ENCODE measurements around the gene MTHFD2.

Gene MTHFD2

DNA sequence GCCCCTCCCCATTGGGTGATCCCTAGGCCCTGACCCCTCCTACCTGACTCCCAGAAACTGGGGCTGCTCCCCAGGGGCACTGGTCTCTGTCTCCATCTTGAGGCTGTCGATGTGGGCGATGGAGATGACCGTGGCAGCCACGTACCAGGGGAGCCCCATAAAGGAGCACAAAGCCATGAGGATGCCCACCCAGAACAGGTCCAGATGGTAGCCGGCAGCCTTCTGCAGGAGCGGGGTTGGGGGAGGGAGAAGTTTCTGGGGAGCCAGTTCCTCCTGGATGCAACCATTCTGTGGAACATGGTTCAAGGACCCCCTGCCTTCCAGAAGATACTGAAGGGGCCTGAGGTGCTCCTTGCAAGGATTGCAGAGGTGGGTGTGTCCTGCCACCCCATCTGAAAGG lies 34.0 kb downstream of the MTHFD2 start:
- DNase-seq = no peak

DNA sequence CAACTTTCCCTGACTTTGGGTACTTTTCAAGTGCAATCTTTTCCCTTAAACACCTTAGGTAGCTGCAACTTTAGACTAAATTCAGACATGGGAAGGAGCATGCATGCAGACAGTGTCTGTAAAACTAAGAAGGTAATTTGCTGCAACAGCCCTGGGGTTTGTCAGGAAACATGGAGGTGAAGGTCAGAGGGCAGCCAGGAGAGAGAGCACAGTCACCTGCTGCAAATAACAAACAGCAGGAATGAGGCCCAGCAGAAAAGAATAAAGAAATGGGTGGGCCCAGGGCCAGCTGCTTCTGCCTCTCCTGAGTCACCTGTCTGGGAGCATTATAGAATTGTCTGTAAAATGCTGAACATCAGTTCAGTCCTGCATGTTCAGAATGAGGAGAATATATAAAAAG lies 35.2 kb downstream of the MTHFD2 start:
- no peak for DNase-seq

DNA sequence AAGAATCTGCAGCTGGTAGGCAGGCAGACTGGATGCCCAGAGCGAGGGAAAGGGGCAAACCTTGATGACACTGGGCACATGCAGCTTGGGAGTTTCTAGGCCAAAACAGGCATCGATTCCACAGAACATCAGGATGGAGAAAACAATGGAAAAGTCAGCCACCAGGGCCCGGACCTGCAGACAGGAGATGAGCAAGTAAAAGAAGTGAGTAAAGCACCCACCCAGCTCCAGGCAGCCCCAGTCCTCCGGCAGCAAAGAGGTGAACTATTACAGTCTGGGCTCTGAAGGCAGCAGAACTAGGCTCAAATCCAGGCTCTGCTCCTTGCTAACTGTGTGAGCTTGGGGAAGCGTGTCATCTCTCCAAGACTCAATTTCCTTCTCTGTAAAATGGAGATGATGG lies 36.6 kb downstream of the MTHFD2 start:
- DNase-seq = no peak

- no peak for DNase-seq
These were observed 40.5 kb downstream of the MTHFD2 start for GRCh38 chr2:74238879-74239278.

DNA sequence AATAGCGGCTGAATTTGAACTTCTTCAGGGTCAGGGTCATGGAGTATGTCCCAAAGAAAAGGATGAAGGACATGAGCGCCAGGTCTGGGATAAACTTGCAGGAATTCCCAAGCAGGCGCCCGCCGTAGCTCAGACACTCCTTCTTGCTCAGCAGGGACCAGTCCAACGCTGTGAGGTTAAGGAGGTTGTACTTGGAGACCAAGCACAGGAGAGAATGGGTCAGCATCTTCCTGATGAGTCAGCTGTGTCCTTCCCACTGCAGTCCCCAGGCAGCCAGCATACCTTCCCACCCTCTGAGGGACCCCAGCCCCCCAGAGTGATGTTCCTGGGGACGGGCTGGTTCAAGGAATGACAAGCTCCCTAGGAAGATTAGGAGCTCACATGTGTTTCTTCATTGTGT lies 40.9 kb downstream of the MTHFD2 start:
- no peak for DNase-seq

DNA sequence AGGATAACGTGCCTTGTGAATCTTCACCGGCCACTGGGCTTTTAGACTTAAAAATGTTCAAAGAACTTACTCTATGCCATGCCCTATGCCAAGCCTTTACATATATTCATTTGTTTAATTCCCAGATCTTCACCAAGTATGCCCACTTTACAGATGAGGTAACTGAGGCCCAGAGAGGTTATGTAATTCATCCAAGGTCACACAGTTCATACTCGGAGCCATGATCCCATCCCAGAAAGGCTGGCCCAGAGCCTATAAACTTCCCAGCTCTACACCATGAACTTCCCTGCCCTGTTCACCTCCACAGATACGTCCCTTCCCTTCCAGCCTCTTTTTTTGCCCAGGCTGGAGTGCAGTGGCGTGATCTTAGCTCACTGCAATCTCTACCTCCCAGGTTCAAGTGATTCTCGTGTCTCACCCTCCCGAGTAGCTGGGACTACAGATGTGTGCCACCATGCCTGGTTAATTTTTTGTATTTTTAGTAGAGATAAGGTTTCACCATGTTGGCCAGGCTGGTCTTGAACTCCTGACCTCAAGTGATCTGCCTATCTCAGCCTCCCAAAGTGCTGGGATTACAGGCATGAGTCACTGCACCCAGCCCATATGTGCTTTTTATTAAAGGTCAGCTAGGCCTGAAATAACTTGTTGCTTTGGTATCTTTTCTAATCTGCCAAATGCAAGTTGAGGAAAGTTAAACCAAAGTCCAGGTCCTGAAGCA lies 44.1 kb downstream of the MTHFD2 start:
- DNase-seq = no peak

DNA sequence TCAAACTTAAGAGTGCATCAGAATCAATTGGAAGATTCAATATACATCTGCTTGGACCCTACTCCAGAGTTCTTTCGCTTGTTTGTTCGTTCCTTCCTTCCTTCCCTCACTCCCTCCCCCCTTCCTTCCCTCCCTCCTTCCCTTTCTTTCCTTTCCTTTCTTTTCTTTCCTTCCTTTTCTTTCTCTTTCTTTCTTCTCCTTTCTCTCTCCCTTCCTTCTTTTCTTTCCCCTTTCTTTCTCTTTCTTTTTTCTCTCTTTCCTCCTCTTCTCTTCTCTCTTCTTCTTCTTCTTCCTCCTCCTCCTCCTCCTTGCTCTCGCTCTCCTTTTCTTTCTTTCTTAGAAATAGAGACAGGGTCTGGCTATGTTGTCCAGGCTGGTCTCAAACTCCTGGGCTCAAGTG lies 45.9 kb downstream of the MTHFD2 start:
- DNase-seq = no peak

GRCh38 chr2:74246496-74247195 lies 48.2 kb downstream of the MTHFD2 start:
- DNase-seq = no peak

DNA sequence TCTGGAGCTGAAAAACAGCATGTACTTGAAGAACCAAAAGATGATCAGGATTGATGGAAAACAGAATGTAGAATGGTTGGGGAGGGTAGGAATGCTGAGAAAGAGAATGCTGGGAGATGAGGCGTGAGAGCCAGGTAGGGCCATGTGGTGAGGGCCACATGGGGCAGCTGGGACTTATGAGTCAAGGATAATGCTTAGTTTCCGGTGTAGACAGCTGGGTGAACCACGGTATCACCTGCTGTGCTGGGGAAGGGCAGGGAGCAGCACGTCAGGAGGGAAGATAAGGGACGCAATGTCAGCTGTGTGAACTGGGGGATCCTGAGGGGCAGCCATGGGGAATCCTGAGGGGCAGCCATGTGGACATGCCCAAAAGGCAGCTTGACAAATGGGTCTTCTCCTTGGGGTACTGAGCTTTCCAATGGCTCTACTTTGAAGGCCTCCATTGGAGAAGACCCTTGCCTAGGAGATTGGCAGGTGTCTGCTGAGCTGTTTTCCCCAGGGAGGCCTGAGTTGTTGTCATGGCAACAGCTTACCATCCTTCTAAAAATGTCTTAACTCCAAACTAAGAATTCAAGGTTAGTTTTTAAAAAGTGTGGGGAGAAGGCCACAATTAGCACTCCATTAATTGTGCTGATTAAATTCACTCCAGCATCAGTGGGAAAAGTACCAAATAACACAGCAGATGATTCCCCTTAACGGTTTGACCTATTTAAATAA lies 51.1 kb downstream of the MTHFD2 start:
- no peak for DNase-seq

DNA sequence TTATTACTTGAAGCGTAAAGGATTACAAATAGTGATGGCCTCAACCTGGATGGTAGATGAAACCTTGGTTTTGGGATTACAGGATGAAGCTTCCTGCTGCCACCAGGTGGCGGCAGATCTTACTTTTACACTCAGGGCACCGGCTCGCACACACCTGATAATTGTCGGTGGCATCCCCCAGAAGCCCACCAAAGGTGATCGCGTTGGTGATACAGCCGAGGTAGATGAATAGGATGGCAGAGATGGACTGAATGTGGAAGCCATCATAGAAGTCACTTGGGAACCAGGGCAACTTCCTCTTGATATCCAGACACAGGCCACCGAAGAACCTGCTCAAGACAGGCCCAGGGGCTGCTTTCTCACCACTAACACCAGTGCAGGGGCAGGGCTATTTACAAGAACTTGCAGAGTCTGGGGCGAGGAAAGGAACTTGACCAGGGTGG lies 51.8 kb downstream of the MTHFD2 start:
- DNase-seq = no peak

DNA sequence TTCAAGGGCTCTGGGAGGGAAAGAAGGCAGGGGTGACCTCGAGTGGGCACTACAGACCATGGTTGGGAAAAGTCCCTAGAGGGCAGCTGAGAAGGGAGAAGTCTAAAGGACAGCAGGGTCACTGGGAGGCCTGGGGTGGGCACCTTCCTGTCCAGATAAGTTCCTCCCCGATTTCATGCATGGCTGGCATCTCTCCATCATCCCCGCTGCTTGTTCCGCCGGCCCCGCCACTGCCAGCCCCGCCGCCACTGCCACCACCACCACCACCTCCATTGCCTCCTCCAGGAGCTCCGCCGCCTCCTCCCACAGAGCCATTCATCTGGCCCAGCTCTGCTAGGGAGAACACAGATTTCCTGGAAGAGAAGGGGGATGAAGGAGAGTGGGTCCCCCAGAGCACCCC lies 53.6 kb downstream of the MTHFD2 start:
- DNase-seq = no peak

DNA sequence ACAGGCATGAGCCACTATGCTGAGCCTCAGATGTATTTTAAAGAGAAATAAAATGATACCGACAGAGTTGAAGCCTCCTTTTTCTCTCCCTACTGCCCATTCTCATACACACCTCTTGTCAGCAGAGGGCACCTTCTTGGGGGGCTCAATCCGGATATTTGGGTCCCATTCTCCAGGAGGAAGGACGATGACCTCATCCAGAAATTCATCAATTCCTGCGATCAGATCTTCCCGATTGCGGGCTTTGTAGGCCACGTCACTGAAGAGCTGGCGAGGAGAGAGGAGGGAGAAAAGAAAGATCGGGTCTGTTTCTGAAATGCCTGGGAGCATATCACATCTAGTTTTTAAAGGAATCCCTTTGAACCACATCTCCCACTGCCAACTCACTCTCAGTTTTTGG lies 54.4 kb downstream of the MTHFD2 start:
- DNase-seq = no peak

DNA sequence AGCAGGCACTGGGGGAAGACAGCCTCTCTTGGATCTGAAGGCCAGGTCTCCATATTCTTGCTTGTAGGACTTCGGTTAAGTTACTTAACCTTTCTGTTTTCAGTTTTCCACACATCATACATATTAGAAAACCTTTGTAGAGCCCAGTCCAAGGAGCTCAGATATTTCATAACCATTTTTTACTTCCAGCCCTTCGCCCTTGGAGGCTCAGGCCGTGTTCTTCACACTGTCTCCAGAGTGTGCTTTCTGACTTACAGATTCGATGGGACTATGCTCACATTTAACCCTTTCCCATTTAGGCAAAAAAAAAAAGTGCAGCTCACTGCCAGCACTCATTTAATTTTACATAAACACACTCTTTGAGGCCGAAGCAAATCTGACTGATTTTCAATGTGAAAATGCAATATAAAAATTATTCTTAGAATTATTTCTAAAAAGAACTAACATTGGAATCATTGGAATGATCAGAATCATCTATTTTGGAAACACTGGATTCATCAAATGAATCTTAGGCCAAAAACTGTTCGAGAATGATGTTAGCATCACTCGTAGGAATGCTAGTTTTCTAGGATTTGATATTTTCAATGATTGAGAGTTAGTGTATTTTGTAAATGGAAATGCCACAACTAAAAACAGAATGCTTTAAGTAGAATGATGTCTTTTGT lies 55.0 kb downstream of the MTHFD2 start:
- no peak for DNase-seq

DNA sequence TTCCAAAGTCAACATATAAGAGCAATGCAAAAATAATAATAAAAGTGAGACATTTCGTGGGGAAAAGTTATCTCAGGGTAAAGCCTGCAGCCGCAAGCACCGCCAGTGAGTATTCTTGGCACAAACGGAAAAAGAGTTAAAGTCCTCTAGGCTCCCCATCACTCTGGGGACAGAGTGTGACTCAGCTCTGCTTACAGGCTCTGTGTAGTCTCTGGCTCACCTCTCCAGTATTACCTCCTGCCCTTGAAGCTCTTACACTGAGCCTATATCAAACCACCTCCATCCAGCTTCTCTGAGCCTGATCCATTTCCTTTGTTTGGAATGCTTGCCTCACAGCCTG lies 55.5 kb downstream of the MTHFD2 start:
- DNase-seq = no peak

- DNase-seq = no peak
These were observed 57.3 kb downstream of the MTHFD2 start for GRCh38 chr2:74255660-74256213.

GRCh38 chr2:74259191-74259590 lies 60.8 kb downstream of the MTHFD2 start:
- DNase-seq = no peak

- no peak for DNase-seq
These were observed 61.3 kb downstream of the MTHFD2 start for GRCh38 chr2:74259733-74260132.

GRCh38 chr2:74260495-74260894 lies 62.1 kb downstream of the MTHFD2 start:
- DNase-seq = no peak

- no peak for DNase-seq
These were observed 62.9 kb downstream of the MTHFD2 start for GRCh38 chr2:74261204-74261864.

- DNase-seq = no peak
These were observed 64.3 kb downstream of the MTHFD2 start for GRCh38 chr2:74262681-74263080.

DNA sequence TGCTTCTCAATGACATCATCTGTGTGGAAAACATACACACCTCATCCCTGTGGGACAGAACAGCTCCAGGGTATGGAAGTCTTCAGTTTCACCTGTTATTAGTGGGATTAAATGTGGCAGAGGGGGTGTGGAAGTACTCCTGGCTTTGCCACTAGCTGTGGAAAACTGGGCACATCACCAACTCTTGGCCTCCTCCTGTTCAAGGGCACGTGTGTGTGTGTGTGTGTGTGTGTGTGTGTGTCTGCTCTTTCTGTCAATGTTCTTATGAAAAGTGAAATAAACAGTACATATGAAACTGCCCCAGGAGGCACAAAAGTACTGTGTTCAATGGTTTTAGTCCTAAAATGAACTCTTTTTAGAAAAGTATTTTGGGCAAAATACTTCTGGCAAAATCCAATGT lies 65.9 kb downstream of the MTHFD2 start:
- no peak for DNase-seq

- DNase-seq = no peak
These were observed 68.7 kb downstream of the MTHFD2 start for GRCh38 chr2:74267068-74267467.
